SK-N-SH treated with all-trans-retinoic acid at 6 μM for 48 hours (cell line): ENCODE results near the gene MYO18A.

ENCODE experiments used
- ATAC-seq: fragments of 200-7000 bp; cut with Tn5 transposase; 3 replicates; pipeline ENCODE4 v1.9.1; 2020; ENCODE audit warnings: mild to moderate bottlenecking, moderate library complexity
- ARNTL ChIP-seq: fragments of 450-650 bp; formaldehyde crosslinking; IDR thresholded peaks from 2 replicates; pipeline ENCODE4 v1.5.0; 2020; ENCODE audit warnings: low read depth, mild to moderate bottlenecking, moderate library complexity, borderline replicate concordance
- BACH2 ChIP-seq: fragments of 250-450 bp; sonication (Bioruptor Pico); IDR thresholded peaks from 2 replicates; pipeline ENCODE4 v1.9.0; 2021; ENCODE audit warnings: mild to moderate bottlenecking, borderline replicate concordance
- CSDC2 ChIP-seq: fragments of 250-450 bp; sonication (Bioruptor Pico); IDR thresholded peaks from 2 replicates; pipeline ENCODE4 v1.5.0; 2020; ENCODE audit warnings: mild to moderate bottlenecking, moderate library complexity
- ESRRG ChIP-seq: fragments of 250-450 bp; sonication (Bioruptor Pico); IDR thresholded peaks from 2 replicates; pipeline ENCODE4 v1.6.1; 2021; ENCODE audit warnings: mild to moderate bottlenecking
- GLIS3 ChIP-seq: fragments of 250-450 bp; sonication (Bioruptor Pico); IDR thresholded peaks from 2 replicates; pipeline ENCODE4 v1.5.0; 2020; ENCODE audit warnings: mild to moderate bottlenecking, moderate library complexity
- ISL1 ChIP-seq: fragments of 250-450 bp; sonication (Bioruptor Pico); IDR thresholded peaks from 2 replicates; pipeline ENCODE4 v2.1.2; 2022; ENCODE audit warnings: mild to moderate bottlenecking, moderate library complexity
- PPARA ChIP-seq: fragments of 250-450 bp; sonication (Bioruptor Pico); IDR thresholded peaks from 2 replicates; pipeline ENCODE4 v1.5.0; 2020; ENCODE audit warnings: mild to moderate bottlenecking, borderline replicate concordance
- RARB ChIP-seq: fragments of 250-450 bp; sonication (Bioruptor Pico); IDR thresholded peaks from 2 replicates; pipeline ENCODE4 v1.8.0; 2021; ENCODE audit warnings: mild to moderate bottlenecking, moderate library complexity
- TCF4 ChIP-seq: fragments of 250-450 bp; sonication (Bioruptor Pico); IDR thresholded peaks from 2 replicates; pipeline ENCODE4 v1.8.0; 2021; ENCODE audit warnings: mild to moderate bottlenecking, moderate library complexity, borderline replicate concordance
- TOX ChIP-seq: fragments of 250-450 bp; sonication (Bioruptor Pico); IDR thresholded peaks from 2 replicates; pipeline ENCODE4 v1.8.0; 2021; ENCODE audit warnings: mild to moderate bottlenecking, moderate library complexity, borderline replicate concordance
- ZFP3 ChIP-seq: fragments of 250-450 bp; sonication (Bioruptor Pico); IDR thresholded peaks from 2 replicates; pipeline ENCODE4 v1.5.0; 2020; ENCODE audit warnings: mild to moderate bottlenecking, moderate library complexity
- ZFP30 ChIP-seq: fragments of 450-650 bp; formaldehyde crosslinking; IDR thresholded peaks from 2 replicates; pipeline ENCODE4 v1.5.0; 2022; ENCODE audit warnings: mild to moderate bottlenecking, moderate library complexity
- ZNF565 ChIP-seq: fragments of 450-650 bp; formaldehyde crosslinking; conservative IDR thresholded peaks from 2 replicates; pipeline ENCODE4 v1.5.0; 2020; ENCODE audit warnings: low read depth, mild to moderate bottlenecking, moderate library complexity
- ZNF70 ChIP-seq: fragments of 450-650 bp; formaldehyde crosslinking; IDR thresholded peaks from 2 replicates; pipeline ENCODE4 v1.5.0; 2020; ENCODE audit warnings: mild to moderate bottlenecking, moderate library complexity
- TF ChIP-seq, protein P1 (sequence below): fragments of 250-450 bp; sonication (Bioruptor Pico); IDR thresholded peaks from 2 replicates; pipeline ENCODE4 v1.5.0; 2020; ENCODE audit warnings: mild to moderate bottlenecking, moderate library complexity
- TF ChIP-seq, protein P2 (sequence below): fragments of 250-450 bp; sonication (Bioruptor Pico); IDR thresholded peaks from 2 replicates; pipeline ENCODE4 v1.8.0; 2020; ENCODE audit warnings: mild to moderate bottlenecking, moderate library complexity, borderline replicate concordance
- TF ChIP-seq, protein P3 (sequence below): fragments of 250-450 bp; sonication (Bioruptor Pico); IDR thresholded peaks from 2 replicates; pipeline ENCODE4 v1.5.1; 2020; ENCODE audit warnings: low read depth, mild to moderate bottlenecking, moderate library complexity
- TF ChIP-seq, protein P4 (sequence below): fragments of 250-450 bp; sonication (Bioruptor Pico); IDR thresholded peaks from 2 replicates; pipeline ENCODE4 v1.8.0; 2021; ENCODE audit warnings: low read depth, mild to moderate bottlenecking, moderate library complexity, borderline replicate concordance
- TF ChIP-seq, protein P5 (sequence below): fragments of 250-450 bp; sonication (Bioruptor Pico); IDR thresholded peaks from 2 replicates; pipeline ENCODE4 v1.5.1; 2021; ENCODE audit warnings: mild to moderate bottlenecking, moderate library complexity

MYO18A gene

DNA sequence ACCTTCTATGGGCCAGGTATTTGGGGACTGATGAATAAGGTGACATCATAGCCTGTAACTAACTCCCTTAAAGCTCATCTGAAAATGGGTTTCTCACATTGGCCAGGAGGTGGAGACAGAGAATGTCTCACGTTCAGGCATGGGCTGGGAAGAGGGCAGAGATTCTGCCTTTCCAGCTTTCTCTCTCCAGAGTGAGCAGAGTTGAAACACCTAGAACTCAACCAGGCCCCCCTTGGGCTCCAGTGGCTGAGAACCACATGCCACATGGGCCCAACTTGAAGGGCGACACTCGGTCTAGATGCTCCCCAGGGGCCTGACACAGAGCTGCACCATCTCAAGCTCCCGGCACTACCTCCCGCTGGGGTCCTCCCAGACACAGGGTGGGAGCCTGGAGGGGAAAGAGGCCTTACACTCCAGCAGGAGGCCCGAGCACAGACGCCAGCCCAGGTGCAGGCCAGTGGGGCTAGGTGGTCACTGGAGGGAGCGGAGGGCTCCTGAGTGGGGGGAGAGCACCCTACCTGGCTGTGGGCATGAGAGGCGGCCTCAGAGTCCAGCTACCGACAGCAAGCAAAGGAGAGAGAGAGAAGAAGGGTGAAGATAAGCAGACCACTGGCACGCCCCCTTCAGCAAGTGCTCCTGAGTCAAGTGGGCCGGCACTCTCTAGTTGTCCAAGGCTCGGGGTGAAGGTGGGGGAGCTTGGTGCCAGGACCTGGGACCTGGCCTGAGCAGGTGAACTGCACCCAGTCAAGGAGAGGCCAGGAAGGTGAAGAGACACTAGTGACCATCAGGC lies 55.9 kb downstream of the MYO18A start:
- peak; percentile 97 for ATAC-seq
- no peak for TF ChIP-seq RARB
- TF ChIP-seq BACH2 = no peak
- TF ChIP-seq, protein P1, sequence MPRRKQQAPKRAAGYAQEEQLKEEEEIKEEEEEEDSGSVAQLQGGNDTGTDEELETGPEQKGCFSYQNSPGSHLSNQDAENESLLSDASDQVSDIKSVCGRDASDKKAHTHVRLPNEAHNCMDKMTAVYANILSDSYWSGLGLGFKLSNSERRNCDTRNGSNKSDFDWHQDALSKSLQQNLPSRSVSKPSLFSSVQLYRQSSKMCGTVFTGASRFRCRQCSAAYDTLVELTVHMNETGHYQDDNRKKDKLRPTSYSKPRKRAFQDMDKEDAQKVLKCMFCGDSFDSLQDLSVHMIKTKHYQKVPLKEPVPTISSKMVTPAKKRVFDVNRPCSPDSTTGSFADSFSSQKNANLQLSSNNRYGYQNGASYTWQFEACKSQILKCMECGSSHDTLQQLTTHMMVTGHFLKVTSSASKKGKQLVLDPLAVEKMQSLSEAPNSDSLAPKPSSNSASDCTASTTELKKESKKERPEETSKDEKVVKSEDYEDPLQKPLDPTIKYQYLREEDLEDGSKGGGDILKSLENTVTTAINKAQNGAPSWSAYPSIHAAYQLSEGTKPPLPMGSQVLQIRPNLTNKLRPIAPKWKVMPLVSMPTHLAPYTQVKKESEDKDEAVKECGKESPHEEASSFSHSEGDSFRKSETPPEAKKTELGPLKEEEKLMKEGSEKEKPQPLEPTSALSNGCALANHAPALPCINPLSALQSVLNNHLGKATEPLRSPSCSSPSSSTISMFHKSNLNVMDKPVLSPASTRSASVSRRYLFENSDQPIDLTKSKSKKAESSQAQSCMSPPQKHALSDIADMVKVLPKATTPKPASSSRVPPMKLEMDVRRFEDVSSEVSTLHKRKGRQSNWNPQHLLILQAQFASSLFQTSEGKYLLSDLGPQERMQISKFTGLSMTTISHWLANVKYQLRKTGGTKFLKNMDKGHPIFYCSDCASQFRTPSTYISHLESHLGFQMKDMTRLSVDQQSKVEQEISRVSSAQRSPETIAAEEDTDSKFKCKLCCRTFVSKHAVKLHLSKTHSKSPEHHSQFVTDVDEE (CRISPR knock-in tag) = no peak
- TF ChIP-seq ARNTL (CRISPR knock-in tag) = no peak
- no peak for TF ChIP-seq ESRRG (CRISPR knock-in tag)
- TF ChIP-seq, protein P2, sequence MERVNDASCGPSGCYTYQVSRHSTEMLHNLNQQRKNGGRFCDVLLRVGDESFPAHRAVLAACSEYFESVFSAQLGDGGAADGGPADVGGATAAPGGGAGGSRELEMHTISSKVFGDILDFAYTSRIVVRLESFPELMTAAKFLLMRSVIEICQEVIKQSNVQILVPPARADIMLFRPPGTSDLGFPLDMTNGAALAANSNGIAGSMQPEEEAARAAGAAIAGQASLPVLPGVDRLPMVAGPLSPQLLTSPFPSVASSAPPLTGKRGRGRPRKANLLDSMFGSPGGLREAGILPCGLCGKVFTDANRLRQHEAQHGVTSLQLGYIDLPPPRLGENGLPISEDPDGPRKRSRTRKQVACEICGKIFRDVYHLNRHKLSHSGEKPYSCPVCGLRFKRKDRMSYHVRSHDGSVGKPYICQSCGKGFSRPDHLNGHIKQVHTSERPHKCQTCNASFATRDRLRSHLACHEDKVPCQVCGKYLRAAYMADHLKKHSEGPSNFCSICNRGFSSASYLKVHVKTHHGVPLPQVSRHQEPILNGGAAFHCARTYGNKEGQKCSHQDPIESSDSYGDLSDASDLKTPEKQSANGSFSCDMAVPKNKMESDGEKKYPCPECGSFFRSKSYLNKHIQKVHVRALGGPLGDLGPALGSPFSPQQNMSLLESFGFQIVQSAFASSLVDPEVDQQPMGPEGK (CRISPR knock-in tag) = no peak
- no peak for TF ChIP-seq ZFP30 (CRISPR knock-in tag)
- TF ChIP-seq ZFP3 (CRISPR knock-in tag) = no peak
- TF ChIP-seq TCF4 (CRISPR knock-in tag) = no peak
- TF ChIP-seq, protein P3, sequence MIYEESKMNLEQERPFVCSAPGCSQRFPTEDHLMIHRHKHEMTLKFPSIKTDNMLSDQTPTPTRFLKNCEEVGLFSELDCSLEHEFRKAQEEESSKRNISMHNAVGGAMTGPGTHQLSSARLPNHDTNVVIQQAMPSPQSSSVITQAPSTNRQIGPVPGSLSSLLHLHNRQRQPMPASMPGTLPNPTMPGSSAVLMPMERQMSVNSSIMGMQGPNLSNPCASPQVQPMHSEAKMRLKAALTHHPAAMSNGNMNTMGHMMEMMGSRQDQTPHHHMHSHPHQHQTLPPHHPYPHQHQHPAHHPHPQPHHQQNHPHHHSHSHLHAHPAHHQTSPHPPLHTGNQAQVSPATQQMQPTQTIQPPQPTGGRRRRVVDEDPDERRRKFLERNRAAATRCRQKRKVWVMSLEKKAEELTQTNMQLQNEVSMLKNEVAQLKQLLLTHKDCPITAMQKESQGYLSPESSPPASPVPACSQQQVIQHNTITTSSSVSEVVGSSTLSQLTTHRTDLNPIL (CRISPR knock-in tag) = no peak
- no peak for TF ChIP-seq PPARA (CRISPR knock-in tag)
- TF ChIP-seq, all 23 proteins: peak for 0

DNA sequence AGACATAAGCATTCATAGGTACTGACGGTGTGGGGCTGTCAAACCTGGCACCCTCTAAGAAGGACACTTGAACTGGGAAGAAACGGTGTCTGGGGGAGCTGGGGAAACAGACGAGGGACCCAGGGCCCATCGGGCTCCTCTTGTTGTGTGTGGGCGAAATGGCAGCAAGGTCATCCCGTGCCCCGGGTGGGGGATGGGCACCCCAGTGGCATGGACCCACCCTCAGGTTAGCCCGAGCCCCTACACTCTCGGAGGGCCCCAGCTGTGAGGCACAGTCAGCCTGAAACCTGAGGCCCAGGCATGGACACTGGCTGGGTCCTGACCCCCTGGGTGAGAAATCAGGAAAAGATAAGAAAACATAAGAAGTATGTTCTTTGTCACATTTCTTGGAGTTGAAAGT lies 57.1 kb downstream of the MYO18A start:
- TF ChIP-seq ISL1 = no peak
- no peak for TF ChIP-seq ZNF70 (CRISPR knock-in tag)
- no peak for TF ChIP-seq CSDC2
- TF ChIP-seq, protein P4, sequence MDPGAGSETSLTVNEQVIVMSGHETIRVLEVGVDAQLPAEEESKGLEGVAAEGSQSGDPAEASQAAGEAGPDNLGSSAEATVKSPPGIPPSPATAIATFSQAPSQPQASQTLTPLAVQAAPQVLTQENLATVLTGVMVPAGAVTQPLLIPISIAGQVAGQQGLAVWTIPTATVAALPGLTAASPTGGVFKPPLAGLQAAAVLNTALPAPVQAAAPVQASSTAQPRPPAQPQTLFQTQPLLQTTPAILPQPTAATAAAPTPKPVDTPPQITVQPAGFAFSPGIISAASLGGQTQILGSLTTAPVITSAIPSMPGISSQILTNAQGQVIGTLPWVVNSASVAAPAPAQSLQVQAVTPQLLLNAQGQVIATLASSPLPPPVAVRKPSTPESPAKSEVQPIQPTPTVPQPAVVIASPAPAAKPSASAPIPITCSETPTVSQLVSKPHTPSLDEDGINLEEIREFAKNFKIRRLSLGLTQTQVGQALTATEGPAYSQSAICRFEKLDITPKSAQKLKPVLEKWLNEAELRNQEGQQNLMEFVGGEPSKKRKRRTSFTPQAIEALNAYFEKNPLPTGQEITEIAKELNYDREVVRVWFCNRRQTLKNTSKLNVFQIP (CRISPR knock-in tag) = no peak
- TF ChIP-seq ZFP30 (CRISPR knock-in tag) = no peak
- TF ChIP-seq PPARA (CRISPR knock-in tag) = no peak
- TF ChIP-seq TOX (CRISPR knock-in tag) = no peak
- TF ChIP-seq GLIS3 (CRISPR knock-in tag) = no peak

DNA sequence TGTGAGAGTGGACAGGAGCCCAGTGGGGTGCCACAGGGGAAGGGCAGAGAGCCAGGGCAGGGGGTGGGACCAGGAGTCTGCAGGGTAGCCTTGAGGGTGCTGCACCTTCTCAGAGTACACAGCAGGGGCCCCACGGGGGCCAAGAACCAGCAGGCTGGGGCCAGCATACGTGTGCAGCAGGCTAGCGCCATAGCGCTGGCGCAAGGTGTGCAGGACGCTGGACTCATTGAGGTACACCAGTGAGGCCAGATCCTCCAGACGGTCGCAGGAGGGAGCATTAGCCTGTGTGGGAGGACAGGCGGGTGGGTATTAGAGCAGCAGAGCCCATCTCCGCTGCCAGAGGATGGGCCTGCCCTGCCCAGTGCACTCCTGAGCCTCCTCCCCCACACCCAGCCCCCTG lies 58.8 kb downstream of the MYO18A start:
- TF ChIP-seq TOX (CRISPR knock-in tag) = no peak
- ATAC-seq = no peak

More for the DNA sequence above, 57.1 kb downstream of the MYO18A start:
- no peak for ATAC-seq

DNA sequence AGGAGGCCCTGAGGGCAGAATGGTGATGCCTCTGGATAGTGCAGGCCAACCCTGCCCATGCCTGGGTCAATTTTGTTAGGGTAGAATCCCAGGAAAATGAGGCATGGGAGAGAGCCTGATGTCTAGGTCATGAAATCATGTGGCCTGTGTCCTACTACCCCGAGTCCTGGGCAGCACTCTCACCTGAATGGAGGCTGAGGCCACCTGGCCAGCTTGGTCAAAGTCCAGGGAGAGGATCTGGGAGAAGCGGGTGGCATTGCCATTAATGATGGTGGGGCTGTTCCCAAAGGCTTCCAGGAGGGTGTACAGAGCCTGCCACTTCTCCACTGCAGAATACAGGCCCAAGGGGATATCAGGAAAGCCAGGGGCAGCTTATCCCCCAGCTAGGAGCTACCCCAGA lies 59.8 kb downstream of the MYO18A start:
- no peak for ATAC-seq
- TF ChIP-seq ZFP30 (CRISPR knock-in tag) (no peak), ESRRG (CRISPR knock-in tag) (no peak), ZFP3 (CRISPR knock-in tag) (no peak), ZNF70 (CRISPR knock-in tag) (no peak), TCF4 (CRISPR knock-in tag) (no peak), TOX (CRISPR knock-in tag) (no peak), ZNF565 (CRISPR knock-in tag) (no peak), ISL1 (no peak), BACH2 (no peak)
- TF ChIP-seq, protein P4 (CRISPR knock-in tag) = no peak
- TF ChIP-seq, protein P5, sequence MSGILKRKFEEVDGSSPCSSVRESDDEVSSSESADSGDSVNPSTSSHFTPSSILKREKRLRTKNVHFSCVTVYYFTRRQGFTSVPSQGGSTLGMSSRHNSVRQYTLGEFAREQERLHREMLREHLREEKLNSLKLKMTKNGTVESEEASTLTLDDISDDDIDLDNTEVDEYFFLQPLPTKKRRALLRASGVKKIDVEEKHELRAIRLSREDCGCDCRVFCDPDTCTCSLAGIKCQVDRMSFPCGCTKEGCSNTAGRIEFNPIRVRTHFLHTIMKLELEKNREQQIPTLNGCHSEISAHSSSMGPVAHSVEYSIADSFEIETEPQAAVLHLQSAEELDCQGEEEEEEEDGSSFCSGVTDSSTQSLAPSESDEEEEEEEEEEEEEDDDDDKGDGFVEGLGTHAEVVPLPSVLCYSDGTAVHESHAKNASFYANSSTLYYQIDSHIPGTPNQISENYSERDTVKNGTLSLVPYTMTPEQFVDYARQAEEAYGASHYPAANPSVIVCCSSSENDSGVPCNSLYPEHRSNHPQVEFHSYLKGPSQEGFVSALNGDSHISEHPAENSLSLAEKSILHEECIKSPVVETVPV (CRISPR knock-in tag) = no peak
- TF ChIP-seq, protein P2 (CRISPR knock-in tag) = no peak
- TF ChIP-seq, protein P3 (CRISPR knock-in tag) = no peak
